Activated CD4-positive, CD25-positive, alpha-beta regulatory T cell treated with anti-CD3 and anti-CD28 coated beads, Interleukin-2, amount 50 U/mL, for 72 hours (primary cell): ENCODE data around the gene ARHGEF17.
A peak's percentile ranks its signal among the peaks of the same experiment; 100 is the strongest.

Source experiments
- DNase-seq: peaks from one replicate; pipeline ENCODE4 v3.0.0; 2021

ARHGEF17 gene

GRCh38 chr11:73356979-73357860, 49.1 kb downstream of the ARHGEF17 start:
- no peak for DNase-seq

GRCh38 chr11:73358071-73358470, 50.0 kb downstream of the ARHGEF17 start:
- DNase-seq, result no peak

GRCh38 chr11:73359341-73359740, 51.3 kb downstream of the ARHGEF17 start:
- no peak for DNase-seq

- no peak for DNase-seq
These were observed 52.1 kb downstream of the ARHGEF17 start for GRCh38 chr11:73359930-73360742.

GRCh38 chr11:73360743-73361369, 52.8 kb downstream of the ARHGEF17 start:
- DNase-seq, result no peak

- no peak for DNase-seq
These were observed 54.1 kb downstream of the ARHGEF17 start for GRCh38 chr11:73361953-73362776.

GRCh38 chr11:73363147-73363546, 55.1 kb downstream of the ARHGEF17 start:
- no peak for DNase-seq

GRCh38 chr11:73365352-73366264, 57.5 kb downstream of the ARHGEF17 start:
- no peak for DNase-seq

GRCh38 chr11:73366265-73366610, 58.2 kb downstream of the ARHGEF17 start:
- no peak for DNase-seq

- no peak for DNase-seq
These were observed 58.9 kb downstream of the ARHGEF17 start for GRCh38 chr11:73366953-73367352.

- DNase-seq, result no peak
These were observed 59.5 kb downstream of the ARHGEF17 start for GRCh38 chr11:73367482-73368024.

GRCh38 chr11:73372375-73372993, 64.4 kb downstream of the ARHGEF17 start:
- no peak for DNase-seq

- no peak for DNase-seq
These were observed 66.1 kb downstream of the ARHGEF17 start for GRCh38 chr11:73374151-73374550.

- DNase-seq, result no peak
These were observed 67.7 kb downstream of the ARHGEF17 start for GRCh38 chr11:73375830-73376159.

GRCh38 chr11:73376160-73376802, 68.2 kb downstream of the ARHGEF17 start, which contains the start of gene RELT:
Gene RELT (plus strand): TSS chr11:73376399. CDS start chr11:73389137, 12,738 bp downstream.
- DNase-seq, result peak; percentile 99

GRCh38 chr11:73376803-73377629, 68.9 kb downstream of the ARHGEF17 start:
- DNase-seq, result peak; percentile 73

- DNase-seq, result no peak
These were observed 71.3 kb downstream of the ARHGEF17 start for GRCh38 chr11:73379189-73379880.

- no peak for DNase-seq
These were observed 72.3 kb downstream of the ARHGEF17 start for GRCh38 chr11:73380331-73380730.
